K562 (cell line): ENCODE data around the gene UROS. TPM values are rescaled to one million over a fixed set of nuclear protein-coding genes. Genes with fewer than 3 reads are reported as not detected.

Source experiments
- AFF4 ChIP-seq: sonication (generic); formaldehyde crosslinking; IDR thresholded peaks from 2 replicates; pipeline ENCODE4 v1.8.0; 2023; ENCODE audit warnings: mild to moderate bottlenecking, missing genetic modification reagents
- DDX20 ChIP-seq: fragments of 450-650 bp; IDR thresholded peaks from 2 replicates; pipeline ENCODE4 v1.6.1; 2016; ENCODE audit warnings: missing genetic modification characterization, low read depth, mild to moderate bottlenecking, missing compliant biosample characterization, moderate library complexity
- EGR1 ChIP-seq: fragments of 450-650 bp; conservative IDR thresholded peaks from 2 replicates; pipeline ENCODE4 v1.6.1; 2017; ENCODE audit warnings: mild to moderate bottlenecking
- ELF2 ChIP-seq: fragments of 250-450 bp; sonication (Bioruptor Pico); IDR thresholded peaks from 2 replicates; pipeline ENCODE4 v1.5.0; 2021; ENCODE audit warnings: mild to moderate bottlenecking
- ETV1 ChIP-seq: fragments of 450-650 bp; conservative IDR thresholded peaks from 2 replicates; pipeline ENCODE4 v1.6.1; 2016; ENCODE audit warnings: missing genetic modification characterization, control low read depth, low read depth, missing compliant biosample characterization
- FOXK2 ChIP-seq, 2 experiments: fragments of 450-650 bp; IDR thresholded peaks in 1 of 2; conservative IDR thresholded peaks in 1 of 2; 2 replicates each; pipeline ENCODE4 v1.6.1; 2016; ENCODE audit warnings: low read depth in 2 of 2, mild to moderate bottlenecking in 1 of 2
- HDAC6 ChIP-seq: IDR thresholded peaks from 2 replicates; pipeline ENCODE4 v1.6.1; 2012; ENCODE audit warnings: low read depth, mild to moderate bottlenecking, control low read depth, inconsistent platforms, low read length, moderate library complexity
- NCOR1 ChIP-seq: fragments of 450-650 bp; IDR thresholded peaks from 2 replicates; pipeline ENCODE4 v1.6.1; 2016; ENCODE audit warnings: mild to moderate bottlenecking, moderate library complexity
- TBP ChIP-seq: optimal IDR thresholded peaks from 2 replicates; pipeline ENCODE3; 2011; ENCODE audit warnings: low read depth, low read length, improper control_type of control experiment
- TEAD1 ChIP-seq, 2 experiments: fragments of 450-650 bp in 1 of 2; sonication (generic) in 1 of 2; formaldehyde crosslinking; IDR thresholded peaks; 2 replicates each; pipeline versions ENCODE4 v1.4.0 to v1.8.0; 2020 to 2022; ENCODE audit warnings: mild to moderate bottlenecking in 2 of 2, missing genetic modification reagents in 1 of 2
- USF1 ChIP-seq: sonication (generic); formaldehyde crosslinking; IDR thresholded peaks from 2 replicates; pipeline ENCODE4 v1.9.0; 2022; ENCODE audit warnings: mild to moderate bottlenecking, missing genetic modification reagents
- polyA plus RNA-seq, 8 experiments: library from polyadenylated mRNA; depleted of rRNA in 4 of 8; stranded (reverse) in 5 of 8; unstranded in 3 of 8; fragments of >200 nt; fragmentation: Nextera tagmentation in 2 of 8; fragmentation: Illumina TruSeq in 1 of 8; extraction: Ambion mirVana in 2 of 8; extraction: Trizol in 1 of 8; gene quantifications; 2 replicates each; pipeline versions ENCODE4 v1.2.1 to v1.2.3, GENCODE V29; 2011 to 2014; ENCODE audit warnings: inconsistent platforms in 1 of 8, missing spikeins in 1 of 8
- total RNA-seq, 7 experiments: library from RNA; depleted of rRNA in 6 of 7; stranded (reverse); fragments of >200 nt in 6 of 7; fragmentation: Illumina TruSeq in 2 of 7; extraction: Trizol in 2 of 7; gene quantifications; 2 replicates each; pipeline versions ENCODE4 v1.2.1 to v1.2.3, GENCODE V29; 2011 to 2021; ENCODE audit warnings: low replicate concordance in 1 of 7
- TF ChIP-seq, protein P1 (sequence below): fragments of 200-800 bp; sonication (Bioruptor generic); IDR thresholded peaks from 2 replicates; pipeline ENCODE4 v1.6.1; 2016; ENCODE audit warnings: missing genetic modification characterization, missing compliant biosample characterization
- TF ChIP-seq, protein P2 (sequence below), 2 experiments: fragments of 450-650 bp in 1 of 2; sonication (generic) in 1 of 2; formaldehyde crosslinking in 1 of 2; IDR thresholded peaks in 1 of 2; conservative IDR thresholded peaks in 1 of 2; 2 replicates each; pipeline versions ENCODE4 v1.6.1 to v1.8.1; 2016 to 2023; ENCODE audit warnings: mild to moderate bottlenecking in 2 of 2, moderate library complexity in 2 of 2, inconsistent platforms in 1 of 2, missing genetic modification reagents in 1 of 2

UROS gene
- total and polyA plus RNA-seq, 9 of the 15 experiments (the other 6 are each of a cell fraction or from before 2014, with no cell fraction given) = 6.4 to 39.1 (median 32.3) TPM

DNA sequence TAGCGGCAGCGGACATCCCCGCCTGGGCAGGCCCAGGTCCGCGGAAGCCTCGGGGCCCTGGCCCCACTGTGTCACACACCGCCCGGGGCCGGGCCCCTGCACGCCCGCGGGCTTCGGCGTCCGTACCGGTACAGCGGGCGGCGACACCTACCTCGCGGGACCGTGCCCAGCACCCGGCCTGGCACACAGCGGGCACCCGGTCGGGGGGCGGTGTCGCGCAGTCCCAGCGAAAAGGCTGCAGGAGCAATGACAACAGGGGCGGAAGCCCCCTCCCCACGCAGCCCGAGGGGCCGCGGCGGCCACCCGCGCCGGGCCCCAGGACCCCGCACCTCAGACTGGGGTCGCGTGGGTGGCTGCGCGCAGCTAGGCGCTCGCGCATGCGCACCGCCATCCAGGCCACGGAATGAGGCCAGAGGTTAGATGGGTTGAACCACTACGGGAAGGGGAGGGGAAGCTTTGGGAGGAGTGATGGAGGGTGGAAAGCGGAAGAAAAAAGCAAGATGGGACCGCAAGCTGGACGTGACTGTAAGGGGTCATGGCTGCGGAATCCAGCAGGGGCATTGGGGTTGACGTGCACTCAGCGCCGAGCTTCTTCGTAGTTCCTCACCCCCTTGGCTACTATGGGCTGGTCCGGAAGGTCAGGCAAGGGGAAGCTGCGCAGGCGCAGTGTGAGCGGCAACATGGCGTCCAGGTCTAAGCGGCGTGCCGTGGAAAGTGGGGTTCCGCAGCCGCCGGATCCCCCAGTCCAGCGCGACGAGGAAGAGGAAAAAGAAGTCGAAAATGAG, at the start of gene UROS, which contains the start of gene BCCIP (continued):
- TF ChIP-seq EGR1 = peak; percentile 35; the same call in 1 of the 2 replicates
- TF ChIP-seq DDX20 = no peak
- TF ChIP-seq, protein P1, sequence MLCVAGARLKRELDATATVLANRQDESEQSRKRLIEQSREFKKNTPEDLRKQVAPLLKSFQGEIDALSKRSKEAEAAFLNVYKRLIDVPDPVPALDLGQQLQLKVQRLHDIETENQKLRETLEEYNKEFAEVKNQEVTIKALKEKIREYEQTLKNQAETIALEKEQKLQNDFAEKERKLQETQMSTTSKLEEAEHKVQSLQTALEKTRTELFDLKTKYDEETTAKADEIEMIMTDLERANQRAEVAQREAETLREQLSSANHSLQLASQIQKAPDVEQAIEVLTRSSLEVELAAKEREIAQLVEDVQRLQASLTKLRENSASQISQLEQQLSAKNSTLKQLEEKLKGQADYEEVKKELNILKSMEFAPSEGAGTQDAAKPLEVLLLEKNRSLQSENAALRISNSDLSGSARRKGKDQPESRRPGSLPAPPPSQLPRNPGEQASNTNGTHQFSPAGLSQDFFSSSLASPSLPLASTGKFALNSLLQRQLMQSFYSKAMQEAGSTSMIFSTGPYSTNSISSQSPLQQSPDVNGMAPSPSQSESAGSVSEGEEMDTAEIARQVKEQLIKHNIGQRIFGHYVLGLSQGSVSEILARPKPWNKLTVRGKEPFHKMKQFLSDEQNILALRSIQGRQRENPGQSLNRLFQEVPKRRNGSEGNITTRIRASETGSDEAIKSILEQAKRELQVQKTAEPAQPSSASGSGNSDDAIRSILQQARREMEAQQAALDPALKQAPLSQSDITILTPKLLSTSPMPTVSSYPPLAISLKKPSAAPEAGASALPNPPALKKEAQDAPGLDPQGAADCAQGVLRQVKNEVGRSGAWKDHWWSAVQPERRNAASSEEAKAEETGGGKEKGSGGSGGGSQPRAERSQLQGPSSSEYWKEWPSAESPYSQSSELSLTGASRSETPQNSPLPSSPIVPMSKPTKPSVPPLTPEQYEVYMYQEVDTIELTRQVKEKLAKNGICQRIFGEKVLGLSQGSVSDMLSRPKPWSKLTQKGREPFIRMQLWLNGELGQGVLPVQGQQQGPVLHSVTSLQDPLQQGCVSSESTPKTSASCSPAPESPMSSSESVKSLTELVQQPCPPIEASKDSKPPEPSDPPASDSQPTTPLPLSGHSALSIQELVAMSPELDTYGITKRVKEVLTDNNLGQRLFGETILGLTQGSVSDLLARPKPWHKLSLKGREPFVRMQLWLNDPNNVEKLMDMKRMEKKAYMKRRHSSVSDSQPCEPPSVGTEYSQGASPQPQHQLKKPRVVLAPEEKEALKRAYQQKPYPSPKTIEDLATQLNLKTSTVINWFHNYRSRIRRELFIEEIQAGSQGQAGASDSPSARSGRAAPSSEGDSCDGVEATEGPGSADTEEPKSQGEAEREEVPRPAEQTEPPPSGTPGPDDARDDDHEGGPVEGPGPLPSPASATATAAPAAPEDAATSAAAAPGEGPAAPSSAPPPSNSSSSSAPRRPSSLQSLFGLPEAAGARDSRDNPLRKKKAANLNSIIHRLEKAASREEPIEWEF (CRISPR knock-in tag) = no peak
- TF ChIP-seq TBP = peak; percentile 88
- TF ChIP-seq ETV1 (tag) = peak; percentile 79; the same call in 1 of the 2 replicates
- peak; percentile 85 to 100 for TF ChIP-seq FOXK2 (conservative IDR thresholded peaks at IDR 0.05 in 1 of 2, IDR thresholded peaks at IDR 0.05 in 1 of 2; ENCODE audit: low read depth in 2 of 2)
- 0 out of 2 replicates have a peak, but pooled peaks have one; percentile 55 for TF ChIP-seq AFF4 (CRISPR knock-in tag)
- TF ChIP-seq ELF2 (CRISPR knock-in tag) = no peak
- peak in 1 of 2 experiments; percentile 67; a peak in 2 of 4 replicates for TF ChIP-seq TEAD1 (CRISPR knock-in tag; IDR thresholded peaks at IDR 0.05)
- TF ChIP-seq NCOR1 = peak; percentile 39; the same call in 1 of the 2 replicates
- peak; percentile 21; the same call in 1 of the 2 replicates for TF ChIP-seq USF1 (CRISPR knock-in tag)
- no peak for TF ChIP-seq HDAC6
- TF ChIP-seq, protein P2, sequence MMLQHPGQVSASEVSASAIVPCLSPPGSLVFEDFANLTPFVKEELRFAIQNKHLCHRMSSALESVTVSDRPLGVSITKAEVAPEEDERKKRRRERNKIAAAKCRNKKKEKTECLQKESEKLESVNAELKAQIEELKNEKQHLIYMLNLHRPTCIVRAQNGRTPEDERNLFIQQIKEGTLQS (IDR thresholded peaks at IDR 0.05) = no peak; the same call in 1 of the 2 replicates
- TF ChIP-seq, protein P2 (CRISPR knock-in tag; conservative IDR thresholded peaks at IDR 0.05) = no peak
